K562 (cell line): ENCODE results near the gene TRIP12. TPM values are rescaled to one million over a fixed set of nuclear protein-coding genes. Genes with fewer than 3 reads are reported as not detected.

Experiments used
- ERF ChIP-seq: fragments of 450-650 bp; formaldehyde crosslinking; IDR thresholded peaks from 2 replicates; pipeline ENCODE4 v1.4.0; 2020; ENCODE audit warnings: mild to moderate bottlenecking, mixed read lengths
- ETV6 ChIP-seq, 3 experiments: fragments of 150-350 bp in 1 of 3; sonication (generic) in 1 of 3; formaldehyde crosslinking in 1 of 3; IDR thresholded peaks; 2 replicates each; pipeline versions ENCODE4 v1.6.1 to v1.8.0; 2014 to 2022; ENCODE audit warnings: borderline replicate concordance in 2 of 3, low read depth in 2 of 3, antibody characterized with exemption in 1 of 3, low read length in 1 of 3, mild to moderate bottlenecking in 1 of 3, missing genetic modification reagents in 1 of 3
- GTF2E2 ChIP-seq: fragments of 200-800 bp; sonication (Bioruptor generic); IDR thresholded peaks from 2 replicates; pipeline ENCODE4 v1.6.1; 2016; ENCODE audit warnings: missing genetic modification characterization, missing compliant biosample characterization
- HOXB6 ChIP-seq: fragments of 250-450 bp; sonication (Bioruptor Pico); IDR thresholded peaks from 2 replicates; pipeline ENCODE4 v1.5.1; 2022; ENCODE audit warnings: mild to moderate bottlenecking, borderline replicate concordance
- NELFE ChIP-seq: IDR thresholded peaks from 2 replicates; pipeline ENCODE4 v1.6.1; 2011; ENCODE audit warnings: mild to moderate bottlenecking; ENCODE audit not compliant: insufficient read depth, insufficient read length
- NFATC3 ChIP-seq: fragments of 450-650 bp; IDR thresholded peaks from 2 replicates; pipeline ENCODE4 v1.6.1; 2017; ENCODE audit warnings: mild to moderate bottlenecking
- SIN3B ChIP-seq: fragments of 450-650 bp; IDR thresholded peaks from 2 replicates; pipeline ENCODE4 v1.6.1; 2017; ENCODE audit warnings: low read depth, mild to moderate bottlenecking, moderate library complexity
- WHSC1 ChIP-seq: IDR thresholded peaks from one replicate; pipeline ENCODE4 v1.6.1; 2012; ENCODE audit warnings: low read length, control low read depth, inconsistent platforms
- XRCC3 ChIP-seq: fragments of 450-650 bp; IDR thresholded peaks from 2 replicates; pipeline ENCODE4 v1.6.1; 2017; ENCODE audit warnings: mild to moderate bottlenecking, moderate library complexity
- ZNF184 ChIP-seq: sonication (generic); formaldehyde crosslinking; IDR thresholded peaks from 2 replicates; pipeline ENCODE4 v1.5.0; 2020; ENCODE audit warnings: missing genetic modification reagents
- ZNF347 ChIP-seq: fragments of 450-650 bp; formaldehyde crosslinking; IDR thresholded peaks from 2 replicates; pipeline ENCODE4 v1.4.0; 2020; ENCODE audit warnings: low read depth, mild to moderate bottlenecking, moderate library complexity
- ZNF76 ChIP-seq: fragments of 250-450 bp; sonication (Bioruptor Pico); IDR thresholded peaks from 2 replicates; pipeline ENCODE4 v1.4.0; 2020; ENCODE audit warnings: mild to moderate bottlenecking, moderate library complexity, borderline replicate concordance
- polyA plus RNA-seq, 8 experiments: library from polyadenylated mRNA; depleted of rRNA in 4 of 8; stranded (reverse) in 5 of 8; unstranded in 3 of 8; fragments of >200 nt; fragmentation: Nextera tagmentation in 2 of 8; fragmentation: Illumina TruSeq in 1 of 8; extraction: Ambion mirVana in 2 of 8; extraction: Trizol in 1 of 8; gene quantifications; 2 replicates each; pipeline versions ENCODE4 v1.2.1 to v1.2.3, GENCODE V29; 2011 to 2014; ENCODE audit warnings: inconsistent platforms in 1 of 8, missing spikeins in 1 of 8
- total RNA-seq, 7 experiments: library from RNA; depleted of rRNA in 6 of 7; stranded (reverse); fragments of >200 nt in 6 of 7; fragmentation: Illumina TruSeq in 2 of 7; extraction: Trizol in 2 of 7; gene quantifications; 2 replicates each; pipeline versions ENCODE4 v1.2.1 to v1.2.3, GENCODE V29; 2011 to 2021; ENCODE audit warnings: low replicate concordance in 1 of 7
- TF ChIP-seq, protein P1 (sequence below): fragments of 450-650 bp; IDR thresholded peaks from 2 replicates; pipeline ENCODE4 v1.6.1; 2016; ENCODE audit warnings: mild to moderate bottlenecking
- TF ChIP-seq, protein P2 (sequence below), 2 experiments: fragments of 450-650 bp; formaldehyde crosslinking in 1 of 2; IDR thresholded peaks; 2 replicates each; pipeline versions ENCODE4 v1.4.0 to v1.6.1; 2014 to 2020; ENCODE audit warnings: mild to moderate bottlenecking in 2 of 2, borderline replicate concordance in 1 of 2, low read depth in 1 of 2
- TF ChIP-seq, protein P3 (sequence below): fragments of 250-450 bp; sonication (Bioruptor Pico); IDR thresholded peaks from 2 replicates; pipeline ENCODE4 v1.4.0; 2020; ENCODE audit warnings: mild to moderate bottlenecking

Gene TRIP12
- total and polyA plus RNA-seq, 9 of the 15 experiments (the other 6 are each of a cell fraction or from before 2014, with no cell fraction given) = 15.2 to 131 (median 80.1) TPM

DNA sequence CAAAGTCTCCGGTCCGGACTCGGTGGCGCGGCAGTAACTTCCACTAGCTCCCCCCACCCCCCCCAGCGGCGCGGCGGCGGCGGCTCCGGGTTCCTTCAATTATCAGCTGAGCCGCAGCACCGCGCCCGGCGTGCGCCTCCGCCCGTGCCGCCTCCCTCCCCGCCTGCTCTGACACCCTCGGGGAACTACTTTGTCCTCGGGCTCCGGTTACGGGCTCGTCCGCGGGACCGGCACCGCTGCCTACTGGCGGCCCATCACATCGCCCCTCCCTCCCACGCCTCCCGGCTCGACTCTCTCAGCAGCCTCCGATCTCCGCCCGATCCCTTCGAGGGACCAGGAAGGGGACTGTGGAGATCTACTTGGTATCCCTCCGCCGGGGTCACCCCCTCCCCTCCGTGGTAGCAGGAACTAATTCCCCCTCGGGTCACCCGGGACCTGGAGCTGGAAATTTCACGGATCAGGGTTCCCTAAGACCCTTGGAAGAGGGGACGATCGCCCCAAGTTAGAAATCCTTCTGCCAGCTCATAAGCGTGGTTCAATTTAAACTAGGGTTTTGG, at the start of gene TRIP12 (continued):
- TF ChIP-seq, protein P1, sequence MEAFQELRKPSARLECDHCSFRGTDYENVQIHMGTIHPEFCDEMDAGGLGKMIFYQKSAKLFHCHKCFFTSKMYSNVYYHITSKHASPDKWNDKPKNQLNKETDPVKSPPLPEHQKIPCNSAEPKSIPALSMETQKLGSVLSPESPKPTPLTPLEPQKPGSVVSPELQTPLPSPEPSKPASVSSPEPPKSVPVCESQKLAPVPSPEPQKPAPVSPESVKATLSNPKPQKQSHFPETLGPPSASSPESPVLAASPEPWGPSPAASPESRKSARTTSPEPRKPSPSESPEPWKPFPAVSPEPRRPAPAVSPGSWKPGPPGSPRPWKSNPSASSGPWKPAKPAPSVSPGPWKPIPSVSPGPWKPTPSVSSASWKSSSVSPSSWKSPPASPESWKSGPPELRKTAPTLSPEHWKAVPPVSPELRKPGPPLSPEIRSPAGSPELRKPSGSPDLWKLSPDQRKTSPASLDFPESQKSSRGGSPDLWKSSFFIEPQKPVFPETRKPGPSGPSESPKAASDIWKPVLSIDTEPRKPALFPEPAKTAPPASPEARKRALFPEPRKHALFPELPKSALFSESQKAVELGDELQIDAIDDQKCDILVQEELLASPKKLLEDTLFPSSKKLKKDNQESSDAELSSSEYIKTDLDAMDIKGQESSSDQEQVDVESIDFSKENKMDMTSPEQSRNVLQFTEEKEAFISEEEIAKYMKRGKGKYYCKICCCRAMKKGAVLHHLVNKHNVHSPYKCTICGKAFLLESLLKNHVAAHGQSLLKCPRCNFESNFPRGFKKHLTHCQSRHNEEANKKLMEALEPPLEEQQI = 0 out of 2 replicates have a peak, but pooled peaks have one; percentile 42
- TF ChIP-seq ZNF76 (CRISPR knock-in tag) (no peak), XRCC3 (no peak), NELFE (no peak), HOXB6 (CRISPR knock-in tag) (no peak), NFATC3 (no peak), SIN3B (no peak), ZNF184 (CRISPR knock-in tag) (no peak), ZNF347 (CRISPR knock-in tag) (no peak), ERF (CRISPR knock-in tag) (no peak), ETV6 (IDR thresholded peaks at IDR 0.05; ENCODE audit: borderline replicate concordance in 1 of 2, low read depth in 2 of 2, low read length in 1 of 2) (no peak; a peak in 2 of 4 replicates), ETV6 (CRISPR knock-in tag; IDR thresholded peaks at IDR 0.05; ENCODE audit: borderline replicate concordance) (no peak), WHSC1 (no peak), GTF2E2 (tag) (no peak)
- TF ChIP-seq, protein P2, sequence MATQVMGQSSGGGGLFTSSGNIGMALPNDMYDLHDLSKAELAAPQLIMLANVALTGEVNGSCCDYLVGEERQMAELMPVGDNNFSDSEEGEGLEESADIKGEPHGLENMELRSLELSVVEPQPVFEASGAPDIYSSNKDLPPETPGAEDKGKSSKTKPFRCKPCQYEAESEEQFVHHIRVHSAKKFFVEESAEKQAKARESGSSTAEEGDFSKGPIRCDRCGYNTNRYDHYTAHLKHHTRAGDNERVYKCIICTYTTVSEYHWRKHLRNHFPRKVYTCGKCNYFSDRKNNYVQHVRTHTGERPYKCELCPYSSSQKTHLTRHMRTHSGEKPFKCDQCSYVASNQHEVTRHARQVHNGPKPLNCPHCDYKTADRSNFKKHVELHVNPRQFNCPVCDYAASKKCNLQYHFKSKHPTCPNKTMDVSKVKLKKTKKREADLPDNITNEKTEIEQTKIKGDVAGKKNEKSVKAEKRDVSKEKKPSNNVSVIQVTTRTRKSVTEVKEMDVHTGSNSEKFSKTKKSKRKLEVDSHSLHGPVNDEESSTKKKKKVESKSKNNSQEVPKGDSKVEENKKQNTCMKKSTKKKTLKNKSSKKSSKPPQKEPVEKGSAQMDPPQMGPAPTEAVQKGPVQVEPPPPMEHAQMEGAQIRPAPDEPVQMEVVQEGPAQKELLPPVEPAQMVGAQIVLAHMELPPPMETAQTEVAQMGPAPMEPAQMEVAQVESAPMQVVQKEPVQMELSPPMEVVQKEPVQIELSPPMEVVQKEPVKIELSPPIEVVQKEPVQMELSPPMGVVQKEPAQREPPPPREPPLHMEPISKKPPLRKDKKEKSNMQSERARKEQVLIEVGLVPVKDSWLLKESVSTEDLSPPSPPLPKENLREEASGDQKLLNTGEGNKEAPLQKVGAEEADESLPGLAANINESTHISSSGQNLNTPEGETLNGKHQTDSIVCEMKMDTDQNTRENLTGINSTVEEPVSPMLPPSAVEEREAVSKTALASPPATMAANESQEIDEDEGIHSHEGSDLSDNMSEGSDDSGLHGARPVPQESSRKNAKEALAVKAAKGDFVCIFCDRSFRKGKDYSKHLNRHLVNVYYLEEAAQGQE (IDR thresholded peaks at IDR 0.05; ENCODE audit: borderline replicate concordance) = no peak
- TF ChIP-seq, protein P2 (CRISPR knock-in tag; IDR thresholded peaks at IDR 0.05; ENCODE audit: low read depth) = no peak
- TF ChIP-seq, protein P3, sequence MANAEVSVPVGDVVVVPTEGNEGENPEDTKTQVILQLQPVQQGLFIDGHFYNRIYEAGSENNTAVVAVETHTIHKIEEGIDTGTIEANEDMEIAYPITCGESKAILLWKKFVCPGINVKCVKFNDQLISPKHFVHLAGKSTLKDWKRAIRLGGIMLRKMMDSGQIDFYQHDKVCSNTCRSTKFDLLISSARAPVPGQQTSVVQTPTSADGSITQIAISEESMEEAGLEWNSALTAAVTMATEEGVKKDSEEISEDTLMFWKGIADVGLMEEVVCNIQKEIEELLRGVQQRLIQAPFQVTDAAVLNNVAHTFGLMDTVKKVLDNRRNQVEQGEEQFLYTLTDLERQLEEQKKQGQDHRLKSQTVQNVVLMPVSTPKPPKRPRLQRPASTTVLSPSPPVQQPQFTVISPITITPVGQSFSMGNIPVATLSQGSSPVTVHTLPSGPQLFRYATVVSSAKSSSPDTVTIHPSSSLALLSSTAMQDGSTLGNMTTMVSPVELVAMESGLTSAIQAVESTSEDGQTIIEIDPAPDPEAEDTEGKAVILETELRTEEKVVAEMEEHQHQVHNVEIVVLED (CRISPR knock-in tag) = no peak
